Amniotic stem cell (primary cell): ENCODE data around the gene EFCAB6.

Source experiments
- DNase-seq: peaks from one replicate; lab custom pipeline; 2025; lab: John Stamatoyannopoulos, UW

Gene EFCAB6

GRCh38 chr22:43583501-43583900 is 228.6 kb downstream of the EFCAB6 start:
- DNase-seq: no peak

GRCh38 chr22:43582394-43582793 is 229.7 kb downstream of the EFCAB6 start:
- DNase-seq: no peak

GRCh38 chr22:43580271-43580750 is 231.8 kb downstream of the EFCAB6 start:
- no peak for DNase-seq

- DNase-seq: no peak
Measured at GRCh38 chr22:43574738-43575137, 237.4 kb downstream of the EFCAB6 start.

- DNase-seq: no peak
Measured at GRCh38 chr22:43572710-43573109, 239.4 kb downstream of the EFCAB6 start.

- DNase-seq: no peak
Measured at GRCh38 chr22:43571181-43571580, 240.9 kb downstream of the EFCAB6 start.

GRCh38 chr22:43570531-43571165 is 241.5 kb downstream of the EFCAB6 start:
- DNase-seq: no peak

- no peak for DNase-seq
Measured at GRCh38 chr22:43569111-43569510, 243.0 kb downstream of the EFCAB6 start.

- no peak for DNase-seq
Measured at GRCh38 chr22:43567691-43568324, 244.3 kb downstream of the EFCAB6 start.

- no peak for DNase-seq
Measured at GRCh38 chr22:43566561-43567332, 245.4 kb downstream of the EFCAB6 start.

GRCh38 chr22:43566021-43566420 is 246.1 kb downstream of the EFCAB6 start:
- DNase-seq: no peak

- no peak for DNase-seq
Measured at GRCh38 chr22:43564859-43565258, 247.2 kb downstream of the EFCAB6 start.

- DNase-seq: no peak
Measured at GRCh38 chr22:43563571-43563970, 248.5 kb downstream of the EFCAB6 start.

- DNase-seq: no peak
Measured at GRCh38 chr22:43562843-43563242, 249.3 kb downstream of the EFCAB6 start.

GRCh38 chr22:43561415-43562178 is 250.5 kb downstream of the EFCAB6 start:
- DNase-seq: no peak

GRCh38 chr22:43560651-43561050 is 251.5 kb downstream of the EFCAB6 start:
- no peak for DNase-seq

GRCh38 chr22:43555561-43556515 is 256.3 kb downstream of the EFCAB6 start:
- DNase-seq: no peak

GRCh38 chr22:43554694-43555365 is 257.3 kb downstream of the EFCAB6 start:
- no peak for DNase-seq

- DNase-seq: no peak
Measured at GRCh38 chr22:43554259-43554636, 257.9 kb downstream of the EFCAB6 start.

- DNase-seq: no peak
Measured at GRCh38 chr22:43553451-43554258, 258.4 kb downstream of the EFCAB6 start.
